Activated CD4-positive, alpha-beta T cell treated with anti-CD3 and anti-CD28 coated beads, Interleukin-2, amount 50 U/mL, for 4 hours (primary cell): ENCODE data around the gene INSYN2B.
"Not testable (repeated sequence)": the region's sequence is repeated elsewhere in the genome, so short reads cannot be mapped to it uniquely, and the experiment has no call there.

Source experiments
- DNase-seq, 2 experiments: peaks; one replicate each; pipeline ENCODE4 v3.0.0-alpha.2; 2020

INSYN2B gene

GRCh38 chr5:169970911-169971765, 9.2 kb downstream of the INSYN2B start:
- no peak for DNase-seq

- no peak for DNase-seq
Measured at GRCh38 chr5:169970339-169970738, 10.0 kb downstream of the INSYN2B start.

DNA sequence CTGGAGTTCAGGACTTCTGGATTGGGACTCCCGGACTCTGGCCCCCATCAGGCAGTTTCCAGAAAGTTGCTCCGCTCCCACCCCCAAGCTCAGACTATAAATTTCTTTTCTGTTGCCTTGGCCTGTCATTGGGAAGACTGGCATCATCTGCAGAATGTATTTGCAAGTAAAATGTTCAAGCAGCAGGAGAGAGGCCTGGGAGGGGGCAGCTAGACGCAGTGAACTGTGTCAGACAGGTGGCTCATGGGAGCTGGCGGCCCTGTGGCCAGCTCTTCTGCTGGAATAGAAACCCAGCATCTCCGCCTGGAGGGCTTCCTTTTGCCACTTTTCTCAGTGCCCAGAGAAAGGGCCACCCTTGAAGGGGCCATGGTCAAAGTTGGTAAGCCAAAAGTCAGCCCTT, 16.0 kb downstream of the INSYN2B start:
- no peak for DNase-seq

- no peak for DNase-seq
Measured at GRCh38 chr5:169960659-169961058, 19.6 kb downstream of the INSYN2B start.

- no peak for DNase-seq
Measured at GRCh38 chr5:169958278-169958677, 22.0 kb downstream of the INSYN2B start.

GRCh38 chr5:169956756-169957155, 23.5 kb downstream of the INSYN2B start:
- DNase-seq: no peak

DNA sequence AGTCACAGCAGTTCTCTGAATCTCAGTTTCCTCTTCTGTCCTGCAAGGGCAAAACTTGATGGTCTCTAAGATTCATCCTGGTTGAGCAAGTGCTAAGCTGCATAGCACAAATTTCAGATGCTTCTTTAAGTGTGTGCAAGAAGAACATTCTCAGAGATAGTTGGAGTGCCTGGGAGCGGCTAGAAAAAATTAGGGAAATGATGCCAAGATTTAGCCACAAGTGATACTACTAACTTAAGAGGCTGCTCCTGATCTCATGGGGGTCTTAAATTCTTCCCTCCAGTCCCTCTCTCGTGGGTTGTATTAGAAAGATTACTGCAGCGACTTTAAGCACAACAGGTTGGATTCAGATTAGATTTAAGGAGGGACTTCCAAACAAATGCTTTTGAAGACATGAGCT, 24.2 kb downstream of the INSYN2B start:
- no peak for DNase-seq

DNA sequence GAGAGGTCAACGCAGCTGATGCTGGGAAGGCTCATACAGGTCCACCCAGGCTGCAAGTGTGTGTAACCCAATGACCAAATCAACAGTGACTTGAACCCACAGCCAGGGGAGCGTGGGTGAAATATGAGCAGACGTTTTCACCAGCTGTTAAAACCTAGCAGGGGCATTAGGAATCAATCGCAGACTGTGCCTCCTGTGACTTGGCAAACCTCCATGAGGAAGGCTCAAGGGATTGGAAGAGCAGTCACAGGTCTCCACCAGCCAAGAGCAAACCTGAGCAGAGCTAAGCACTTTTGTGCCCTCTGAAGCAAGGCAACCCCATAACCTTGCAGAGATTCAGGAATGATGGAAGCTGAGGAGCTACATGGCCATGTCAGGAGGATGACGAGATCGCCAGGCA, 25.5 kb downstream of the INSYN2B start:
- DNase-seq: no peak

- not testable (repeated sequence) for DNase-seq
Measured at GRCh38 chr5:169953196-169953595, 27.1 kb downstream of the INSYN2B start.

DNA sequence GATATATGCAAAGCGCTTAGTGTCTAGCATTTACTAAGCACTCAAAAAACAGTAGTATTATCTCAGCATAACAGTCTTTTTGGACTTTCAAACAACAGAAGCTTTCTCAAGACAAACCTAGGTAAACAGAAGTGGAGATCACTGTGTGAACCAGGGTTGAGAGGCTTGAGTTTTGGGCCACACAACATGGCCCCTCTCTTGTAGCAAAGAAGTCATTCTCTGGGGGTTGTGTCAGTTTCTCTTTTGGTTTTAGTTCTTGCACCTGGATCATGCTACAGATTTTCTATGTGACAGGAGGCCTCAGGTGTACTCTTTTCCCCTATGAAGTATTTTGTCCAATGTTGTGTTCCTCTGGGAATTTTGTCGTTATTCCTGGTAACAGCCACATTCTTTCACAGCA, 30.0 kb downstream of the INSYN2B start:
- no peak for DNase-seq

- no peak for DNase-seq
Measured at GRCh38 chr5:169946743-169947295, 33.5 kb downstream of the INSYN2B start.

DNA sequence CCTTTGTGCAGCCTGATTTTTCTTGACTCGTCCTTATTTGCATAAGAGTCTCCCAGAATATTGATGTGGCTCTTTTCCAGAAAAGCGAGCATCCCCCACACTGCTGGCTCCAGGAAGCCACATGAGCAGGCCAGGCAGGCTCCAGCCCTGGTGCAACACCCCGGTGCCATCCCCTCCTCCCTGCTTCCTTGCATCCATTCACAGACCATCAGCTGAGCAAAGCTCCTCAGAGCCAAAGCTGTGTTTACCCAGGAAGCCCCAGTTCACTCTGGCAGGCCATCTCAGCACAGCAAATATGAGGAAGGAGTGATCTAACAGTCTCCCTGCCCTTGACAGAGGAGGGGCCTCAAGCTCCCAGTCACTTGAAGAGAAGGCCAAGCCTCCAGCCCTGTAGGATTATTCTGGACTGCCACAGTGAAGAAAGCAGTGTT, 34.4 kb downstream of the INSYN2B start:
- no peak for DNase-seq

GRCh38 chr5:169944922-169945680, 35.2 kb downstream of the INSYN2B start:
- no peak for DNase-seq

DNA sequence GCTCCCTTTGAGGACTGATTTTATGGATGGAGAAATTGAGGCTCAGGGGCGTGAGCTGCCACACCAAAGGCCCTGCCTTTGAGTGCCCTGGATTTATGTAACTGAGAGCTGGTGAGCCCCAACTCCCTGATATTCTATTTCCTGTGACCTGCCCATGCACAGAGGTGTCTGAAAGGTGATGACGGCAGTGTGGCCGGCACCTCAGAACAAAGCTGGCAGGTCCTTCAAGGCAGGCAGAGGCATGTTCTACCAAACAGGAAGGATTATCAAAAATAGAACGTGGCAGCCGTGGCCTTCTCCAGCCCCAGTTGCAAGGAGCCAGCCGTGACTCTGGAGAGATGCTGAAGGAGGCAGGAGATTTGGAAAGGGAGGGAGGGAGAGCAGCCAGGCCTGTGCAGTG, 36.2 kb downstream of the INSYN2B start:
- DNase-seq: no peak

DNA sequence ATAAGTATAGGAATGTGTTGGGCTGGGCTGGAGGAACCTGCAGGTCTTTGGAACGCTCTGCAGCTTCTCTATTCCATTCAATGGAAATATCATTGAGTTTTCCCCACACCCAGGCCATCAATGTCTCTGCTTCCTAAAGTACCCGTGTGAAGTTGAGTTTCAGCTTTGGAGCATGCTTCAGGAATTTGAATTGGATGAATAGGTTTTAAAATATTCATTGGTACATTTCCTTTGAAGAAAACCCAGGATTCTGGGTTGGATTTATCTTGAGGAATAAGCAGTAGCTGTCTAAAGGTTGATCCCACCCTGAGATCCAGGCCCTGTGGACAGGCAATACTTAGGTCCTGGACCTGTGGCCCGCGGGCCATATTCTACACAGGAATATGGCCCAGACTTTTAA, 37.3 kb downstream of the INSYN2B start:
- no peak for DNase-seq

DNA sequence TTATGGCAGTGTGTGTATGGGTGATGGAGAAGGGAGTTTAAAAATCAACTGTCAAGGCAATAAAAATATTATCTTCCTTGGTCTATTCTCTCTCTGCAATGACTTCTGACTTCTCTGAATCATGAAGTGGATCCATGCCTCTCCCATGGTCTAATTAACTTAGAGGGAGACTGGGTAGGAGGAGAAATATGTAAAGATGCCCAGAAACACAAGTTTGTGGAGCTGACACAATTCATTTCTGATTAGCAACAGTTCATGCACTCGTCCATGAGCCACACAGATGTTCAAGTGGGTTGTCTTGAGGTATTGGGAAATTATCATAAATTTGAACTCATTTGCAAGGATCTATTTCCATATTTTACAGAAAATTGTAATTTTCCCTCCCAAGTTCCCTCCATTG, 38.1 kb downstream of the INSYN2B start:
- no peak for DNase-seq

DNA sequence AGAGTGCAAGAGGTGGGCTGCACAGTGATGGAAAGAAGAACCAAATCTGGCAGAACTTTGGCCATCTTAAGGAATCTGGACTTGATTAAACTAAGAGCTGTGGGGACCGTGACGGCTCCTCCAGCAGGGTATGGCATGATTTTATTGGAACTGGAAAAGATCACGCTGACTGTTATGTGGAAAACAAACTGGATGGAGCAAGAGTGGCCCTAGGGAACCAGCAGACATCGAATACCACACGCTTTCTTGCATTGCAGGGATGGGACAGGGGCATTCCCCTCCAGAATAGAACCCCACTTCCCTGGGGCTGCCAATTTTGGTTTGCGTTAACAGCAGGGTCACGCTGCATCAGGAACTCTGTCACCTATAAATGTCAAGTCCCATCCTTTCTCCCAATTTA, 38.8 kb downstream of the INSYN2B start:
- no peak for DNase-seq

- DNase-seq: no peak
Measured at GRCh38 chr5:169939731-169940130, 40.6 kb downstream of the INSYN2B start.

GRCh38 chr5:169938439-169938838, 41.9 kb downstream of the INSYN2B start:
- no peak for DNase-seq

- no peak for DNase-seq
Measured at GRCh38 chr5:169935762-169936161, 44.5 kb downstream of the INSYN2B start.

GRCh38 chr5:169934990-169935389, 45.3 kb downstream of the INSYN2B start:
- DNase-seq: no peak

- DNase-seq: no peak
Measured at GRCh38 chr5:169933616-169934015, 46.7 kb downstream of the INSYN2B start.

DNA sequence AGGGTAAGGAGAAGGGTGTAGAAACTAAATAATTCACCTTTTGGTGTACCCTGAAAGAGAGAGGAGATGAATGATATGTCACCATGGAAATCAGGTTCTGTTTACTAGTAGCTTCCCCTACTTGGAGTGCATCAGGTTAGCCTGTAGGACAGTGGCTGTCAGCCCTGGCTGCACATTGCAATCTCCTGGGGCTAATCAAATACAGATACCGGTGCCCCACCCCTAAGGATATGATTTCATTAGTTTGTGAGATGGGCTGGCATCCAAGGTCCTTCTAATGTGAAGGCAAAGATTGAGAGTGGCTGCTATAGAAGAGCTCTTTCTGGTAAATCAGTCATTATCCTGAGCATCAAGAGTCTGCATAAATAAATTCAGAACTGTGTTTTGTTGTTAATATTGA, 47.2 kb downstream of the INSYN2B start:
- DNase-seq: no peak

- no peak for DNase-seq
Measured at GRCh38 chr5:169923988-169924387, 56.3 kb downstream of the INSYN2B start.
